ENCODE results near the gene MPV17L.
A peak's percentile ranks its signal among the peaks of the same experiment; 100 is the strongest.
"Not testable (repeated sequence)": the region's sequence is repeated elsewhere in the genome, so short reads cannot be mapped to it uniquely, and the experiment has no call there.

Gene MPV17L

DNA sequence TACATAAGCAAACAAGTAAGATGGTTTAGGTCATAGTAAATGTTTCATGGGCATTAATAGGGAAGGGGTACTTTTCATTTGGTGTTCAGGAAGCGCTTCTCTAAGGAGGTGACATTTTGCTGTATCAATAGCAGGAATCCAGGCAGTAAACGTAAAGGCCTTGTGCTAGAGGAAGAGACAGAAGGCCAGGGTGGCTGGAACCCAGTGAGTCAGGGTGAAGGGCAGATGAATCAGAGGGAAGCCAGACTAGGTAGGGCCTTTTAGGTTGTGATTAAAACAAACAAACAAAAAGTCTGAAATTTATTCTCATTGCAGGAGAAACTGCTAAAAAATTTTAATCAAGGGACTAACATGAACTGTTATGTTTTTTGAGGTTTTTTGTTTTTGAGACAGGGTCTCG, 45.3 kb downstream of the MPV17L start:
- Histone ChIP-seq H3K4me3 (ENCODE audit: severe bottlenecking) (no peak overlapping the region), H3K27ac (ENCODE audit: poor library complexity, severe bottlenecking) (peak overlapping the region; percentile 48), H3K27me3 (ENCODE audit: insufficient read depth, poor library complexity, severe bottlenecking) (no peaks in the 10 kb centered on the region), H3K9me3 (ENCODE audit: severe bottlenecking) (no peaks in the 10 kb centered on the region), H3K36me3 (ENCODE audit: low read depth) (no peaks in the 10 kb centered on the region), H3K4me1 (ENCODE audit: insufficient read depth, poor library complexity, severe bottlenecking) (peaks cover 19% of the 10 kb centered on the region)
- TF ChIP-seq, protein P1, sequence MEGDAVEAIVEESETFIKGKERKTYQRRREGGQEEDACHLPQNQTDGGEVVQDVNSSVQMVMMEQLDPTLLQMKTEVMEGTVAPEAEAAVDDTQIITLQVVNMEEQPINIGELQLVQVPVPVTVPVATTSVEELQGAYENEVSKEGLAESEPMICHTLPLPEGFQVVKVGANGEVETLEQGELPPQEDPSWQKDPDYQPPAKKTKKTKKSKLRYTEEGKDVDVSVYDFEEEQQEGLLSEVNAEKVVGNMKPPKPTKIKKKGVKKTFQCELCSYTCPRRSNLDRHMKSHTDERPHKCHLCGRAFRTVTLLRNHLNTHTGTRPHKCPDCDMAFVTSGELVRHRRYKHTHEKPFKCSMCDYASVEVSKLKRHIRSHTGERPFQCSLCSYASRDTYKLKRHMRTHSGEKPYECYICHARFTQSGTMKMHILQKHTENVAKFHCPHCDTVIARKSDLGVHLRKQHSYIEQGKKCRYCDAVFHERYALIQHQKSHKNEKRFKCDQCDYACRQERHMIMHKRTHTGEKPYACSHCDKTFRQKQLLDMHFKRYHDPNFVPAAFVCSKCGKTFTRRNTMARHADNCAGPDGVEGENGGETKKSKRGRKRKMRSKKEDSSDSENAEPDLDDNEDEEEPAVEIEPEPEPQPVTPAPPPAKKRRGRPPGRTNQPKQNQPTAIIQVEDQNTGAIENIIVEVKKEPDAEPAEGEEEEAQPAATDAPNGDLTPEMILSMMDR (IDR thresholded peaks at IDR 0.05; ENCODE audit: poor library complexity, severe bottlenecking): no peak
- DNase-seq (ENCODE audit: low spot score): no peak
- ATAC-seq (ENCODE audit: low read depth): peak; percentile 63

DNA sequence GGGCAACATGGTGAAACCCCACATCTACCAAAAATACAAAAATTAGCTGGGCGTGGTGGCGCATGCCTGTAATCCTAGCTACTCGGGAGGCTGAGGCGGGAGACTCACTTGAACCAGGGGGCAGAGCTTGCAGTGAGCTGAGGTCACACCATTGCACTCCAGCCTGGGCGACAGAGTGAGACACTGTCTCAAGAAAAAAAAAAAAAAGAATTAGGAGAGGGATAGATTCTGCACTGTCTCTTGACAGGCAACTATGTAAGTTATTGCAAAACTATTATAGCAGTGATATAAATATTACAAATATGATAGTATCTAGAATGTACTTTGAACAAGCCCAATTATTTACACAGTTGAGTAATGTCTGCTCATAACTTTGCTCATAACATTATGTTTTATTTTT, 46.6 kb downstream of the MPV17L start:
- peak; percentile 11; the same call in 1 of the 3 replicates for ATAC-seq (ENCODE audit: low read depth)
- peak overlapping the region; percentile 48 for H3K27ac ChIP-seq (ENCODE audit: poor library complexity, severe bottlenecking)
- not testable (repeated sequence) for DNase-seq (ENCODE audit: low spot score); H3K9me3 ChIP-seq (ENCODE audit: severe bottlenecking); H3K36me3 ChIP-seq (ENCODE audit: low read depth); H3K27me3 ChIP-seq (ENCODE audit: insufficient read depth, poor library complexity, severe bottlenecking); H3K4me3 ChIP-seq (ENCODE audit: severe bottlenecking)
- peaks cover 19% of the 10 kb centered on the region for H3K4me1 ChIP-seq (ENCODE audit: insufficient read depth, poor library complexity, severe bottlenecking)

DNA sequence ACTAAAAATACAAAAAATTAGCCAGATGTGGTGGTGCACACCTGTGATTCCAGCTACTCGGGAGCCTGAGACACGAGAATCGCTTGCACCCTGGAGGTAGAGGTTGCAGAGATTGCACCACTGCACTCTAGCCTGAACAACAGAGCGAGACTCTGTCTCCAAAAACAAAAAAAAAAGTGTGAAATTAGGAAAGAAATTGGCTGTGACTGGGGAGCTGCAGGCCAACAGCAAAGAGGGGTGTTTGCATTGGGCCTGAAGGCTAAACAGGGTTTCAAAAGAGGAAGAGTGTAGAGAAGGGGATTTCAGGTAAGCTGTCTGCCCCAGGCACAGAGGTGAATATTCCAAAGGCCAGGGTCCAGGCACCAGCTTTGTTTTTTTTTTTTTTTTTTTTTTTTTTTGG, 48.2 kb downstream of the MPV17L start:
- H3K4me1 ChIP-seq (ENCODE audit: insufficient read depth, poor library complexity, severe bottlenecking): peaks cover 19% of the 10 kb centered on the region
- no peak overlapping the region for H3K4me3 ChIP-seq (ENCODE audit: severe bottlenecking)
- no peaks in the 10 kb centered on the region for H3K36me3 ChIP-seq (ENCODE audit: low read depth)
- ATAC-seq (ENCODE audit: low read depth) (no peak), DNase-seq (ENCODE audit: low spot score) (no peak)
- TF ChIP-seq, protein P1 (IDR thresholded peaks at IDR 0.05; ENCODE audit: poor library complexity, severe bottlenecking): no peak
- H3K27ac ChIP-seq (ENCODE audit: poor library complexity, severe bottlenecking): no peak overlapping the region
- H3K27me3 ChIP-seq (ENCODE audit: insufficient read depth, poor library complexity, severe bottlenecking): no peaks in the 10 kb centered on the region
- H3K9me3 ChIP-seq (ENCODE audit: severe bottlenecking): no peaks in the 10 kb centered on the region

- DNase-seq (ENCODE audit: low spot score) (no peak), ATAC-seq (ENCODE audit: low read depth) (no peak)
- H3K36me3 ChIP-seq (ENCODE audit: low read depth): no peaks in the 10 kb centered on the region
- no peak overlapping the region for H3K4me3 ChIP-seq (ENCODE audit: severe bottlenecking)
- no peaks in the 10 kb centered on the region for H3K27me3 ChIP-seq (ENCODE audit: insufficient read depth, poor library complexity, severe bottlenecking)
- TF ChIP-seq, protein P1 (IDR thresholded peaks at IDR 0.05; ENCODE audit: poor library complexity, severe bottlenecking): no peak
- H3K9me3 ChIP-seq (ENCODE audit: severe bottlenecking): no peaks in the 10 kb centered on the region
- H3K27ac ChIP-seq (ENCODE audit: poor library complexity, severe bottlenecking): no peak overlapping the region
- H3K4me1 ChIP-seq (ENCODE audit: insufficient read depth, poor library complexity, severe bottlenecking): peaks cover 19% of the 10 kb centered on the region
Observed at GRCh38 chr16:15444264-15444663, 48.7 kb downstream of the MPV17L start.

GRCh38 chr16:15445450-15445849, 49.9 kb downstream of the MPV17L start:
- no peak for DNase-seq (ENCODE audit: low spot score)

More at GRCh38 chr16:15445450-15445849, 49.9 kb downstream of the MPV17L start:
- Histone ChIP-seq H3K27me3 (ENCODE audit: insufficient read depth, poor library complexity, severe bottlenecking) (no peaks in the 10 kb centered on the region), H3K36me3 (ENCODE audit: low read depth) (no peaks in the 10 kb centered on the region), H3K4me3 (ENCODE audit: severe bottlenecking) (no peak overlapping the region), H3K4me1 (ENCODE audit: insufficient read depth, poor library complexity, severe bottlenecking) (peaks cover 11% of the 10 kb centered on the region), H3K27ac (ENCODE audit: poor library complexity, severe bottlenecking) (no peak overlapping the region), H3K9me3 (ENCODE audit: severe bottlenecking) (no peaks in the 10 kb centered on the region)
- ATAC-seq (ENCODE audit: low read depth): no peak
- TF ChIP-seq, protein P1 (IDR thresholded peaks at IDR 0.05; ENCODE audit: poor library complexity, severe bottlenecking): no peak

All from RWPE2 (cell line).